ENCODE data around the gene FBXO10.

DNA sequence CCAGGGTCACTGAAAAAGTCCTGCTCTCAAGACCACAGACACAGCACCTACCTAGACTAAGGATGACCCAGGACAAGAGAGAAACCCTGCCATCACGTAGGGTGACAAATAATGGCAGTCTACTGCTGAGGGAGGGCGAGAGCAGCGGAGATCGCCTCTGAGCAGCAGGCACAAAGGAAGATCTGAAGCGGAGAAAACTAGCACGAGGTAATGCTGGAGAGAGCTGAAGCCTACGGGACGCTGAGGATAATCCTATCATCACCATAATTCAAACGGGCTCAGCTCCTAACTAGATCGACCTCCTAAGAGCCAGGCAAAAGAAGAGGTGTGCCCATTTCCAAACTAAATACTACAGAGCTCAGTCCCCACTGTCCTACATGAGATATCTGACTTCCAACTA lies 41.3 kb downstream of the FBXO10 start:
- no peak for TF ChIP-seq CTCF (IDR thresholded peaks at IDR 0.05 in 4 of 5, conservative IDR thresholded peaks at IDR 0.05 in 1 of 5)
- TF ChIP-seq POLR2A (IDR thresholded peaks at IDR 0.05) = no peak

Data from gastrocnemius medialis (tissue), 4 donors.